H1 (cell line): ENCODE data around the gene SYK.

Source experiments
- CHD2 ChIP-seq: IDR thresholded peaks from 2 replicates; pipeline ENCODE4 v1.6.1; 2012; ENCODE audit warnings: low read length, improper control_type of control experiment
- CTCF ChIP-seq, 3 experiments: IDR thresholded peaks; 1 replicate in 2 of 3; 2 replicates in 1 of 3; pipeline versions ENCODE4 v1.5.1 to v1.6.1; 2011; ENCODE audit warnings: low read length in 3 of 3, mild to moderate bottlenecking in 3 of 3, inconsistent platforms in 2 of 3, low read depth in 1 of 3, moderate library complexity in 1 of 3; ENCODE audit not compliant: insufficient read depth in 1 of 3; ENCODE audit errors: control extremely low read depth in 1 of 3
- EZH2 ChIP-seq: fragments of 200-600 bp; sonication (generic); IDR thresholded peaks from 2 replicates; pipeline ENCODE4 v1.7.1; 2012; ENCODE audit warnings: low read depth, mild to moderate bottlenecking, moderate library complexity, low read length, inconsistent platforms; ENCODE audit not compliant: severe bottlenecking
- POLR2A ChIP-seq, 2 experiments: IDR thresholded peaks; 1 replicate in 1 of 2; 2 replicates in 1 of 2; pipeline ENCODE4 v1.6.1; 2011; ENCODE audit warnings: low read depth in 2 of 2, low read length in 2 of 2, mild to moderate bottlenecking in 2 of 2; ENCODE audit errors: control extremely low read depth in 1 of 2
- POLR2AphosphoS5 ChIP-seq: IDR thresholded peaks from 2 replicates; pipeline ENCODE4 v1.6.1; 2011; ENCODE audit warnings: low read depth, low read length
- RAD21 ChIP-seq, 2 experiments: IDR thresholded peaks in 1 of 2; conservative IDR thresholded peaks in 1 of 2; 2 replicates each; pipeline ENCODE4 v1.6.1; 2011; ENCODE audit warnings: low read depth in 2 of 2, low read length in 2 of 2, improper control_type of control experiment in 1 of 2, inconsistent platforms in 1 of 2, mild to moderate bottlenecking in 1 of 2, moderate library complexity in 1 of 2

- TF ChIP-seq POLR2A (IDR thresholded peaks at IDR 0.05; ENCODE audit: control extremely low read depth in 1 of 2, low read depth in 2 of 2, low read length in 2 of 2) (no peak), CTCF (IDR thresholded peaks at IDR 0.05; ENCODE audit: control extremely low read depth in 1 of 3, insufficient read depth in 1 of 3, low read depth in 1 of 3, low read length in 3 of 3) (no peak), EZH2 (no peak), RAD21 (IDR thresholded peaks at IDR 0.05 in 1 of 2, conservative IDR thresholded peaks at IDR 0.05 in 1 of 2; ENCODE audit: low read depth in 2 of 2, low read length in 2 of 2) (no peak), POLR2AphosphoS5 (no peak), CHD2 (no peak)
Measured at GRCh38 chr9:90892918-90893317, 91.3 kb downstream of the SYK start.
